K562 (cell line): ENCODE results near the gene HYOU1. TPM values are rescaled to one million over a fixed set of nuclear protein-coding genes. Genes with fewer than 3 reads are reported as not detected.
A peak's percentile ranks its signal among the peaks of the same experiment; 100 is the strongest.

Experiments
- CBX8 ChIP-seq: fragments of 200-600 bp; sonication (generic); IDR thresholded peaks from 2 replicates; pipeline ENCODE4 v1.6.1; 2012; ENCODE audit warnings: borderline replicate concordance, mixed run types, low read depth, mild to moderate bottlenecking, moderate library complexity, mixed read lengths, low read length, control low read depth, inconsistent platforms; ENCODE audit not compliant: poor library complexity, severe bottlenecking; ENCODE audit errors: extremely low read depth
- CXXC5 ChIP-seq: fragments of 250-450 bp; sonication (Bioruptor Pico); IDR thresholded peaks from 2 replicates; pipeline ENCODE4 v1.8.0; 2022; ENCODE audit warnings: inconsistent platforms, mild to moderate bottlenecking, moderate library complexity
- EGR1 ChIP-seq: fragments of 450-650 bp; conservative IDR thresholded peaks from 2 replicates; pipeline ENCODE4 v1.6.1; 2017; ENCODE audit warnings: mild to moderate bottlenecking
- ETV1 ChIP-seq: fragments of 450-650 bp; conservative IDR thresholded peaks from 2 replicates; pipeline ENCODE4 v1.6.1; 2016; ENCODE audit warnings: missing genetic modification characterization, control low read depth, low read depth, missing compliant biosample characterization
- FOSL1 ChIP-seq: fragments of 200-800 bp; sonication (Bioruptor generic); conservative IDR thresholded peaks from 2 replicates; pipeline ENCODE4 v1.6.1; 2016; ENCODE audit warnings: missing genetic modification characterization, missing compliant biosample characterization
- GABPB1 ChIP-seq: sonication (generic); formaldehyde crosslinking; IDR thresholded peaks from 2 replicates; pipeline ENCODE4 v1.8.0; 2022; ENCODE audit warnings: mild to moderate bottlenecking, missing genetic modification reagents
- HCFC1 ChIP-seq: IDR thresholded peaks from 2 replicates; pipeline ENCODE4 v1.6.1; 2012; ENCODE audit warnings: low read depth, low read length, improper control_type of control experiment
- HINFP ChIP-seq: fragments of 450-650 bp; conservative IDR thresholded peaks from 2 replicates; pipeline ENCODE4 v1.6.1; 2016; ENCODE audit warnings: missing genetic modification characterization, low read depth, mild to moderate bottlenecking, control low read depth, missing compliant biosample characterization
- MXD1 ChIP-seq: fragments of 250-450 bp; sonication (Bioruptor Pico); IDR thresholded peaks from 2 replicates; pipeline ENCODE4 v1.8.0; 2021; ENCODE audit warnings: borderline replicate concordance, mild to moderate bottlenecking, moderate library complexity; ENCODE audit not compliant: poor library complexity, severe bottlenecking
- POLR3A ChIP-seq: IDR thresholded peaks from 2 replicates; pipeline ENCODE4 v1.6.1; 2011; ENCODE audit warnings: borderline replicate concordance, mild to moderate bottlenecking, moderate library complexity; ENCODE audit not compliant: insufficient read length, insufficient read depth; ENCODE audit errors: extremely low read depth
- RAD51 ChIP-seq: fragments of 450-650 bp; IDR thresholded peaks from 2 replicates; pipeline ENCODE4 v1.7.1; 2016; ENCODE audit warnings: low read depth, mild to moderate bottlenecking, borderline replicate concordance
- VEZF1 ChIP-seq: fragments of 200-800 bp; sonication (Bioruptor generic); IDR thresholded peaks from 2 replicates; pipeline ENCODE4 v1.6.1; 2017; ENCODE audit warnings: missing genetic modification characterization, missing compliant biosample characterization
- ZNF395 ChIP-seq: fragments of 200-800 bp; sonication (Bioruptor generic); IDR thresholded peaks from 2 replicates; pipeline ENCODE4 v1.6.1; 2017; ENCODE audit warnings: missing genetic modification characterization, missing compliant biosample characterization
- ZNF609 ChIP-seq: sonication (generic); formaldehyde crosslinking; IDR thresholded peaks from 2 replicates; pipeline ENCODE4 v1.8.1; 2023; ENCODE audit warnings: missing genetic modification reagents, mild to moderate bottlenecking, borderline replicate concordance
- ZNF668 ChIP-seq: fragments of 250-450 bp; sonication (Bioruptor Pico); IDR thresholded peaks from 2 replicates; pipeline ENCODE4 v1.8.0; 2022; ENCODE audit warnings: mild to moderate bottlenecking, inconsistent platforms
- ZNF696 ChIP-seq: fragments of 250-450 bp; sonication (Bioruptor Pico); conservative IDR thresholded peaks from 2 replicates; pipeline ENCODE4 v1.4.0; 2020; ENCODE audit warnings: mild to moderate bottlenecking, moderate library complexity
- polyA plus RNA-seq, 8 experiments: library from polyadenylated mRNA; depleted of rRNA in 4 of 8; stranded (reverse) in 5 of 8; unstranded in 3 of 8; fragments of >200 nt; fragmentation: Nextera tagmentation in 2 of 8; fragmentation: Illumina TruSeq in 1 of 8; extraction: Ambion mirVana in 2 of 8; extraction: Trizol in 1 of 8; gene quantifications; 2 replicates each; pipeline versions ENCODE4 v1.2.1 to v1.2.3, GENCODE V29; 2011 to 2014; ENCODE audit warnings: inconsistent platforms in 1 of 8, missing spikeins in 1 of 8
- total RNA-seq, 7 experiments: library from RNA; depleted of rRNA in 6 of 7; stranded (reverse); fragments of >200 nt in 6 of 7; fragmentation: Illumina TruSeq in 2 of 7; extraction: Trizol in 2 of 7; gene quantifications; 2 replicates each; pipeline versions ENCODE4 v1.2.1 to v1.2.3, GENCODE V29; 2011 to 2021; ENCODE audit warnings: low replicate concordance in 1 of 7

Gene HYOU1
- total and polyA plus RNA-seq, 9 of the 15 experiments (the other 6 are each of a cell fraction or from before 2014, with no cell fraction given) = 19.5 to 197 (median 128) TPM

GRCh38 chr11:119057000-119057769 is at the start of gene HYOU1 (continued):
- TF ChIP-seq ETV1 (peak; percentile 94), RAD51 (peak; percentile 30; the same call in 1 of the 2 replicates), HCFC1 (peak; percentile 60; the same call in 1 of the 2 replicates), VEZF1 (CRISPR knock-in tag) (peak; percentile 81), ZNF395 (peak; percentile 80), ZNF696 (CRISPR knock-in tag) (no peak), HINFP (tag) (no peak), FOSL1 (tag) (no peak), MXD1 (CRISPR knock-in tag) (peak; percentile 59), CBX8 (no peak), CXXC5 (CRISPR knock-in tag) (peak; percentile 80), EGR1 (peak; percentile 81), GABPB1 (CRISPR knock-in tag) (peak; percentile 88), ZNF668 (CRISPR knock-in tag) (no peak), POLR3A (no peak), ZNF609 (CRISPR knock-in tag) (no peak)
